ENCODE measurements around the gene SLC35A1.

SLC35A1 gene

DNA sequence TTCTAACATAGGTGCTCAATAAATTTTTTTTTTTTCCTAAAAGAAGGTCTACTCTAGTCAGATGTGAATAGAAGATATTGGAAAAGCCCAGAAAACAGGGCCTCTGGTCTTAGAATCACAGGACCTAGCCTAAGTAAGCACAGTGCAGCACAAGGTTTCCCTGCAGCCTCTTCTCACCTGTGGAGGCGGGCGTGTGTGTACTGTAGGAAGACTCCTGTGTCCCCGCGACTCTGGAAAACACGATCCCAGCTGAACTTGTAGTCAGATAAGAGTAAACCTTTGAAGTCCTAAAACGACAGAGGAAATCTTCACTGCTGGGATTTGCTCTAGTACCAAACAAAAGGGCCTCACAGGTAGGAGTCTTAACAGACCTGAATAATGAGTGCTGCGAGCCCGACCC is 45.7 kb downstream of the SLC35A1 start:
- Histone ChIP-seq H3K27ac (no peak overlapping the region), H3K4me3 (no peak overlapping the region)

DNA sequence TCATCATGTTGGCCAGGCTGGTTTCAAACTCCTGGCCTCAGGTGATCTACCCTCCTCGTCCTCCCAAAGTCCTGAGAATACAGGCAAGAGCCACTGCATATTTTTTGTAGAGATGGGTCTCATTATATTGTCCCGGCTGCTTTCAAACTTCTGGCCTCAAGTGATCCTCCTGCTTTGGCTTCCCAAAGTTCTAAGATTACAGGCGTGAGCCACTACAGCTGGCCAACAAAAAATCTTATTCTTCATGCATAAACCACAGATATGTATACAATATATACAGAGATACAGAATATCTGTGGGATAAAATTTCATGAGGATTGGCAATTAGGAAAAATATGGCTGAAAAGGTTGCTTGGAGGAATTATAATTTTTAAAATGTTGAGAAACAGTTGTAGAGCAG is 49.9 kb downstream of the SLC35A1 start:
- H3K27ac ChIP-seq: no peak overlapping the region
- no peak overlapping the region for H3K4me3 ChIP-seq

DNA sequence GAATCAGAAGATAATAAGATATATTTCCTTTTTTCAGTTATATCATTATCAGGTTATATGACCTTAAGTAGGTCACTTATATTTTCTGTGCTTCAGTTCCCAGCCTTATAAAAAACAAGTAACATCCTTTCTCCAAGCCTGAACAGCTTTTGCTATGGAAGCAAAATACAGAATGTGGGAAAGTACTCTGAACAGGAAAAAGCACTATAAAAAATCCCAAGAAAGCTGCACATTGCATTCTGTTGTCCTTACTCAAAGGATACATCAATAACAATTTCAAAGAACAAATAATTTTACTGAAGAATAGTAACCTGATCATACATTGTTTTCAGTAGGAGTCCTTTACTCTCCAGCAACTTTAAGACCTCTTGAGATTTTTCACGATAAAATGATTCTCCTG is 56.4 kb downstream of the SLC35A1 start:
- Histone ChIP-seq H3K4me3 (no peak overlapping the region), H3K27ac (peak overlapping the region in 1 of 21 experiments; percentile 25)

DNA sequence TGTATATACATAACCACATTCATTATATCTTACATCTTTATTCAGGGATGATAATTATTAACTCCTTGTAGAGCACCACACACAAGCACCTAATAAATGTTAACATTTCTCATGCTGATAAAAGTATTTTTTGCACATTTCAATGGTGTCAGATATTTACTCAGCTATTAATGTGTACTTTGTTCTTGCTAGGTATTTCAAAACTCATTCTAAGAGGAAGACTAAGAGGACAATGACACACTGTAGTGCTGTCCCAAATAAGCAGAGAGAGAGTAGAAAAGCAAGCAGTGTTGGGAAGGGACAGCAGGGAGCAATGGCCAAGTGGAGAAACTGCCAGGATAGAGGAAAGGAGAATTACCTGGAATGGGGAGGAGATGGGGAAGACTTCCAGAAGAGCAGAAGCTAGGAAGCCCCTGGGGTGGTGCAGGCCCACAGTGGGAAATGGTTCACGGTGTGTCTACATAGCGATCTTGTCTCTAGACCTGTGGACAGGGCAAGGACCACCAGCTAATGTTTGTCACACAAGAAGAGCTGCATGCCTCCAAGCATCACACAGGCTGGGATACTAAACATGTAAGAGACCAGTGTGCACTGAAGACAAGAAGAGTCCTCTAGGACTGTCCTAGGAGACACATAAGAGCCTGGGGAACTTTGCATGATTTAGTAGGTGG is 61.7 kb downstream of the SLC35A1 start:
- H3K4me3 ChIP-seq: no peak overlapping the region
- H3K27ac ChIP-seq: no peak overlapping the region

DNA sequence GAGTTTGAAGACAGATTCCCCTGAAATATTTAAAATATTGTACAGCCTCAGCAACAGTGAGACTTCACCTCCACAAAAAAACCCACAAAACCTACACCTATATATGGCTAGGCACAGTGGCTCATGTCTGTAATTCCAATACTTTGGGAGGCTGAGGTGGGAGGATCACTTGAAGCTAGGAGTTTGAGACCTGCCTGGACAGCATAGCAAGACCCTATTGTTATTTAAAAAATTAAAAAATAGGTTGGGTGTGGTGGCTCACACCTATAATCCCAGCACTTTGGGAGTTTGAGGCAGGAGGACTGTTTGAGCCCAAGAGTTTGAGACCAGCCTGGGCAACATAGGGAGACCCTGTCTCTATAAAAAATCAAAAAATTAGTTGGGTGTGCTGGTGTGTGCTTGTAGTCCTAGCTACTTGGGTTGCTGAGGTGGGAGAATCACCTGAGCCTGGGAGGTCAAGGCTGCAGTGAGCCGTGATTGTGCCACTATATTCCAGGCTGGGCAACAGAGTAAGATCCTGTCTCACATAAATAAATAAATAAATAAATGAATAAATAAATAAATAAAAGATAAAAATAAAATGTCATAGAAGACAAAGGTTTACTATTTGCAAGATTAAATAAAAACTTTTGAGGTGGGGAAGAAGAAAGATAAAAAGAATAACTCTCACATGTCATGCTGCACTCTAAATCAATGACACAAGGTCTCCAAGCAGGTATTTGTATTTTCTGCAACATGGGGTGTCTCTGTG is 65.9 kb downstream of the SLC35A1 start:
- Histone ChIP-seq H3K27ac (no peak overlapping the region), H3K4me3 (no peak overlapping the region)

DNA sequence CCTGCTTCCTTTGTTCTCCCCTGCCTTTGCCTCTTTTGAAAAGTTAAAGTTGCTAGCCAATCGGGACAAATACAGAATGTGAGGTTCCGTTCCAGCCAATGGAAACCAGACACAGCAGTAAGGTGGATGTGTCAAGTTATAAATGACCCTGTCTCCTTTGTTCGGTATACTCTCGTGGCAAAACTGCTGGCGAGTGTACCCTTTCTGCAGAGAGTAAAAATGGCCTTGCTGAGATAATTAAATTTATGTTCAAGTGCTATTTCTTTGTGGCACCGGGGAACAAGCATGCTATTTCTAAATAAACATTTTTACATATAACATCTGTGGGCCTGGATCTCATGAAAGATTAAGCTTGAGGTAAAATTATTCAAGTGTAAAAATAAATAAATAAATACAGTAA is 66.8 kb downstream of the SLC35A1 start:
- Histone ChIP-seq H3K4me3 (no peak overlapping the region), H3K27ac (no peak overlapping the region)

DNA sequence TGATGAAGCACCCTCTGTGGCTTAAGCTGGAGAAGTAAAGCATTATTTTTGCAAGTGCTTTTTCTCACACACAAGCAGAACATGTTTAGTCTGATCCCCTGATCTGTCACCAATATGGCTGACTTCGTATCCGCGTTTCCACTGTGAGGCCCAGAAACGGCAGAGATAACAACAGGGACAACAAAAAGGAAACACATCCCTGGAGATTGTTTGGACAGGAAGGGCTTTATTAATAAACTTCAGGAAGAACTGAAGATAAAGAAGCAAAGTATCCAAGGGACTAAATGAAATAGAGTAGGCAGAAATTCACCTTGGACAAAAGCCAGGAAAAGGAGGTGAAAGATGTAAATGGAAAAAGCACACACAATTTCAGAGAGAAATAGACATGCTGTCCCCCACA is 67.8 kb downstream of the SLC35A1 start:
- Histone ChIP-seq H3K27ac (no peak overlapping the region), H3K4me3 (no peak overlapping the region)

DNA sequence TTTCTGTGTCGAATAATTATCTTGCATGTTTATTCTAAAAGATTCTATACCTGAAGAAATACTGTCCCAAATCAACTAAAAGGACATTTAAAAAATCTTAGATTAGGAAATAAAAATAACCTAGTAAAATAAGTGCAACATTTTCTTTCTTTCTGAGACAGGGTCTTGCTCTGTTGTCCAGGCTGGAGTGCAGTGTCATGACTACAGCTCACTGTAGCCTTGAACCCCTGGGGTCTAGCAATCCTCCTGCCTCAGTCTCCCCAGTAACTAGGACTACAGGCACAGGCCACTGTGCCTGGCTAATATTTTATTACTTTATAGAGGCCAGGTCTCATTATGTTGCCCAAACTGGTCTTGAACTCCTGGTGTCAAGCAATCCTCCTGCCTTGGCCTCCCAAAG is 68.3 kb downstream of the SLC35A1 start:
- Histone ChIP-seq H3K27ac (no peak overlapping the region), H3K4me3 (no peak overlapping the region)

DNA sequence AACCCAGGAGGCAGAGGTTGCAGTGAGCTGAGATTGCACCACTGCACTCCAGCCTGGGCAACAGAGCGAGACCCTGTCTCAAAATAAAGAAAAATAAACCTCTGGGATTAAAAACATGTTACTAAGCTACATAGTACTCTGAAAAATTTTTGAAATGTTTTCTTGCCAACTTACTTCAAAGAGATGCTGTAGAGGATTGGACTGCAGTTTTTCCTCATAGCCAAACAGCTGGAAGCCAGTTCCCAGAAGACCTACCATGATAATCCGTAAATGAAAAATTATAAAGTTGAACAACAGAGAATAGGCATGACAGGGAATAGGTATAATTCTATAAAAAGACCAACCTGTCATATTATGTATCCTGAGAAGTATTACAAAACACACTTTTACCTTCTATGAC is 69.0 kb downstream of the SLC35A1 start:
- H3K27ac ChIP-seq: no peak overlapping the region
- no peak overlapping the region for H3K4me3 ChIP-seq

DNA sequence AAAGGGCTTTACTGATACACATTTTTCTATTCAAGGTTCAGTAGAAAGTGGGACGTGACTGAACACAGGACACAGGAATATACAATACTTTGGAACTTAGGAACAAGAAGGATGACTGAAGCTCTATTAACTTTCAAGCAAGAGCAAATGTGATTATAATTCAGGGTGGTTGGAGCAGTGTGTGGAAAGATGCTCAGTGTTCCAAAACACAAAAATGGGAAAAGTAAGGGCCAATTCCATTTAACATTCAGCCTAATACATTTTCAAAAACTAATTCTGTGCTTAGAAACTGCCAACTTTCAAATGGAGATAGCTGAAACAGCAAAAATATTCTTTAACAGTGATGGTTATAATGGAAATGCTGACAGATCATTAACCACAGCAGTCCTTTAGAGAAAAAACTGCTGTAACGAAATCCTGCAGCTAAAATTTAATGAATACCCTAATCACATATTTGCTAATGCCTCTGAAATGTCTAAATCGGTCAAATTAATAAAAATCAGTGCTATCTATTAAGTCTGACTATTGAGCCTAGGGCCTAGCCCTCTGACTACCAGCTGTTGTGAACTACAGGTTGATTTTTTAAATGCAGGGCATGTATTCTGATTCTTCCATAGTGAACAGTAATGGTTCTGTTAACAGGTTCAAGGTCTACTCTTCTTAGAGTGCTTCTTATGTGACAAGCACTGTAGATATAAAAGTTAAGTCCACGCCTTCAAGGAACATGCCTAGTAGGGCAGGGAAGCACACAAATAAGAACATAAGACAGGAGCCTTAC is 71.1 kb downstream of the SLC35A1 start:
- H3K27ac ChIP-seq: no peak overlapping the region
- H3K4me3 ChIP-seq: no peak overlapping the region

DNA sequence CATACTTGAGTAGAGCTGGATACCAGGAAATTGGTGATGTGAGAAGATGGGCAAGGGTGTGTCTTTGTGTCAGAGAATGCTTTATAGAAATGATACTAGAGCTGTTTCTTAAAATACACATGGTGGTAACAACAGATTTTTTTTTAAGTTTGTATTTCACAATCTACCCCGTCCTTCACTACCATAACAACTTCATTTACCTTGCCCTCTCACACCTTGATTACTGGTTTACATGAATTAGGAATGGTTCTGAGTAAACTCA is 71.6 kb downstream of the SLC35A1 start:
- no peak overlapping the region for H3K4me3 ChIP-seq
- no peak overlapping the region for H3K27ac ChIP-seq

DNA sequence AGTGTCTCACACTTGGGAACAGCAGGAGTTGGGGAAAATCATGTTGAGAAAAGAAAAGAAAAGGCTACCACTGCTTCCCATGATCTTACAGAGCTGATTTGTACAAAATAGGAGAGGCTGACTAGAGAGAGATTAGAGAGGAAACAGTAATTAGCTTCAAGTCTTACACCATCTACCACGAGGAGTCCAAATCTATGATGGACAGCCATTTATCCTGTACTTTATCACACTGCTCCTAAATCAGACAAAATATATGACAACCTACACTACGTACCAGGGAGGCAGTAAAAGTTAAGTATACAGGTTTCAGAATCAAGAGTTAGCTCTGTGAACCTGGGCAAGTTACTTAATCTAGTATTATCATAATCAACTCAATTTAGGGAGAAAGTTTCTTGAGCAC is 79.0 kb downstream of the SLC35A1 start:
- Histone ChIP-seq H3K4me3 (no peak overlapping the region), H3K27ac (no peak overlapping the region)

DNA sequence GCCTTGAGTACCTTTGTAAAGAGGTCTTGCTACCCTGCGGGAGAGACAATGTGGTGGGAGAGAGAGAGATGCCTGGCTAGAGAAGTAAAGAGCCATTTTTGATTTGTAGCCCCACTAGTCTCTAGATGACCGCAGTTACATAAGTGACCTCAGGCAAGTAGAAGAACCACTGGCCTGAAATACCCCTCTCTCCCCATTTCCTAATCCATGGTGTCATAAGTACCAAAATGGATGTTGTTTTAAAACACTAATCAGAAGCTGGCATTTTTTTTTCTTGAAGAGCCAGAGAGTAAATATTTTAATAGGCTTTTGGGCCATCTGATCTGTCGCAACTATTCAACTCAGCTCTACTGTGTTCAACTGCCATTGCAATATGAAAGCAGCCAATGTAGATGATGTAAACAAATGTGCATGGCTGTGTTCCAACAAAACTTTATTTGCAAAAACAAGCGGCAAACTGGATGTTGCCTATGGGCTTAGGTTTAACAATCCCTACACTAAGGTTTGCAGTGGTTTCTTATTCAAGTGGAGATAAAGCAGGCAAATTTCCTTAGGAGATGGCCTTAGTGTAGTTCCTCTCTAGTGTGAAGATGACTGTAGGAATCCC is 80.5 kb downstream of the SLC35A1 start:
- H3K4me3 ChIP-seq: no peak overlapping the region
- H3K27ac ChIP-seq: peak overlapping the region in 1 of 21 experiments; percentile 14

DNA sequence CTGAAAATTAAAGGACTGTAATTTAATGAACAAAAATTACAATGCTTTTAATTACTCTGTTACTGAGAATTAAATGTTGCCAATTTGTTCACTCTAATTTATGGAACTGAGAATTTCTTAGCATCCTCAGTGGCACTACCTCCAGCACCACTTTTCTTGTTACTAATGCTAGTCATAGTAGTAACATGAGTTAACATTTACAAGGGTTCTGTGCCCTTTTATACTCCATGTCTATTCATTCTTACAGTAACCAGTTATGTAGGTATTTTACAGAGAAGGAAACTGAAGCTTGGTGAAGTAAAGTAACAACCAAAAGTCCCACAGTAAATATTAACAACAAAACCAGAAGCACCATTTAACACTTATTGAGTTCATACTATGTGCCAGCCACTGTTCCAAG is 82.7 kb downstream of the SLC35A1 start:
- Histone ChIP-seq H3K27ac (no peak overlapping the region), H3K4me3 (no peak overlapping the region)

DNA sequence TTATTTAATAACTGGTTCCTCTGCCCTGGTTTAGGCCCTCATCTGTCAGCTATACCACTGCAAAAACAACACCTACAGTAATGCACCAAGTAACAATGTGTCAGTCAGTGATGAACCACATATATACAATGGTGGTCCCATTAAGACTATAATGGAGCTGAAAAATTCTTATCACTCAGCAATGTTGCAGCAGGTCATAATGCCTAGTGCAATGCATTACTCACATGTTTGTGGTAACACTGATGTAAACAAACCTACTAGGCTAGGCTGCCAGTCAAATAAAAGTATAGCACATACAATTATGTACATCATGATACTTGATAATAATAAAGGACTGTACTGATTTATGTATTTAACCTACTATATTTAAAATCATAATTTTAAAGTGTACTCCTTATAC is 85.7 kb downstream of the SLC35A1 start:
- Histone ChIP-seq H3K4me3 (no peak overlapping the region), H3K27ac (no peak overlapping the region)

DNA sequence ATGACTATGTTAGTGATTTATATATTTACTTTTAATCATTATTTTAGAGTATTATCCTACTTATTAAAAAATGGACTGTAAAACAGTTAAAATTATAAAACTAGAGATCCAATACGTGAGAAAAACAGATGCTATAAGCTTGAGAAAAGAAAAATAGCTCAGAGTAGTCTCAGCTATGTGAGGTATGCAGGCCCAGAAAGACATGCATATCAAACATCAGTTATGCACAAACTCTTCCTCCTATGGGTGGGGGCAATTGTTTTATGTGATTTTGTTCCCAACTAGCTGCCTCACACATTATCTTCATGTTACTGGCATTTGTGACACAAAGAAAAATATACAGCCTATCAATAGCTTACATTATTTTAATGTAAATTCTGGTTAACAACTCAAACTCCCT is 88.2 kb downstream of the SLC35A1 start:
- H3K27ac ChIP-seq: no peak overlapping the region
- no peak overlapping the region for H3K4me3 ChIP-seq
